Right lobe of liver (tissue), 6 donors: ENCODE data around the gene MACROH2A2. TPM values are rescaled to one million over a fixed set of nuclear protein-coding genes. Genes with fewer than 3 reads are reported as not detected.
A peak's percentile ranks its signal among the peaks of the same experiment; 100 is the strongest.

Experiments used
- ATAC-seq, 4 donors: fragments of 200-7000 bp; cut with Tn5 transposase; one replicate each; pipeline ENCODE4 v1.9.1; 2020; ENCODE audit warnings: mild to moderate bottlenecking in 4 of 4, moderate library complexity in 4 of 4
- DNase-seq, 3 donors: peaks; one replicate each; pipeline ENCODE4 v3.0.0-alpha.2; 2020
- H3K27ac ChIP-seq, 3 donors: fragments of 200-600 bp; one replicate each; pipeline ENCODE4 v1.8.0; 2022
- H3K27me3 ChIP-seq, 2 donors: fragments of 200-600 bp; one replicate each; pipeline ENCODE4 v1.8.0; 2022
- H3K36me3 ChIP-seq, 4 donors: fragments of 200-600 bp; sonication (generic) in 1 of 4; one replicate each; pipeline versions ENCODE4 v1.5.1 to v1.8.0; 2017 to 2022; ENCODE audit warnings: control low read depth in 1 of 4
- H3K4me1 ChIP-seq, 4 donors: fragments of 200-600 bp; sonication (generic) in 1 of 4; one replicate each; pipeline versions ENCODE4 v1.5.1 to v1.8.0; 2017 to 2022; ENCODE audit warnings: control low read depth in 1 of 4
- H3K4me3 ChIP-seq, 3 donors: fragments of 200-600 bp; one replicate each; pipeline ENCODE4 v1.8.0; 2022
- H3K9me3 ChIP-seq, 4 donors: fragments of 200-600 bp; sonication (generic) in 1 of 4; one replicate each; pipeline versions ENCODE4 v1.5.1 to v1.8.0; 2017 to 2022; ENCODE audit warnings: control low read depth in 1 of 4
- POLR2A ChIP-seq: fragments of 450-650 bp; IDR thresholded peaks from one replicate; pipeline ENCODE4 v1.6.1; 2017; ENCODE audit warnings: antibody characterized with exemption, mild to moderate bottlenecking
- WGBS: methylation state at CpG from one replicate; pipeline ENCODE4 v1.1.6; 2018; ENCODE audit warnings: low coverage, low lambda C conversion rate; ENCODE audit not compliant: insufficient coverage; ENCODE audit errors: missing lambda C conversion rate; 5-methylcytosine and 5-hydroxymethylcytosine counted together
- intact Hi-C, 2 donors: fragments of 100-400 bp; cut with DNase I; formaldehyde crosslinking; loops; one replicate each; pipeline versions ENCODE4 v1.11.2 to v1.14.1; 2022
- total RNA-seq, 6 experiments: library from RNA; depleted of rRNA in 2 of 6; stranded (reverse); fragments of >200 nt in 2 of 6; fragmentation: NEBNext Ultra II Directional in 3 of 6; extraction: Animal tissue kit (Norgen Biotek cat#: 25700) in 3 of 6; gene quantifications; one replicate each; pipeline versions ENCODE4 v1.1.0 to v1.2.4, GENCODE V29; 2016 to 2023
- TF ChIP-seq, protein P1 (sequence below), 4 donors: fragments of 200-600 bp in 3 of 4; fragments of 450-650 bp in 1 of 4; IDR thresholded peaks; one replicate each; pipeline versions ENCODE4 v1.5.1 to v1.8.0; 2016 to 2022; ENCODE audit warnings: antibody characterized with exemption in 4 of 4, mild to moderate bottlenecking in 2 of 4
- donor health status: DM: no; HTN: yes; CAD: no.
- donor health status: DM: no; HTN: no; CAD: no.
- donor health status: DM: no; HTN: no; CAD: no.
- donor health status: DM: no; HTN: yes; CAD: no.
- donor health status: DM: no; HTN: yes; CAD: no.

The MACROH2A2 gene
- total RNA-seq, 6 experiments from 2014 or later: 2.0 to 12.1 (median 5.0) TPM

- Histone ChIP-seq H3K4me3 (no peak overlapping the region), H3K36me3 (peaks cover 0 to 4% (median 0%) of the 10 kb centered on the region in 4 donors), H3K27me3 (no peaks in the 10 kb centered on the region), H3K27ac (no peak overlapping the region), H3K9me3 (no peaks in the 10 kb centered on the region), H3K4me1 (peaks cover 0 to 9% (median 3%) of the 10 kb centered on the region in 4 donors)
- WGBS: 68% methylated on average over 6 of the region's 18 CpGs
- TF ChIP-seq, protein P1, sequence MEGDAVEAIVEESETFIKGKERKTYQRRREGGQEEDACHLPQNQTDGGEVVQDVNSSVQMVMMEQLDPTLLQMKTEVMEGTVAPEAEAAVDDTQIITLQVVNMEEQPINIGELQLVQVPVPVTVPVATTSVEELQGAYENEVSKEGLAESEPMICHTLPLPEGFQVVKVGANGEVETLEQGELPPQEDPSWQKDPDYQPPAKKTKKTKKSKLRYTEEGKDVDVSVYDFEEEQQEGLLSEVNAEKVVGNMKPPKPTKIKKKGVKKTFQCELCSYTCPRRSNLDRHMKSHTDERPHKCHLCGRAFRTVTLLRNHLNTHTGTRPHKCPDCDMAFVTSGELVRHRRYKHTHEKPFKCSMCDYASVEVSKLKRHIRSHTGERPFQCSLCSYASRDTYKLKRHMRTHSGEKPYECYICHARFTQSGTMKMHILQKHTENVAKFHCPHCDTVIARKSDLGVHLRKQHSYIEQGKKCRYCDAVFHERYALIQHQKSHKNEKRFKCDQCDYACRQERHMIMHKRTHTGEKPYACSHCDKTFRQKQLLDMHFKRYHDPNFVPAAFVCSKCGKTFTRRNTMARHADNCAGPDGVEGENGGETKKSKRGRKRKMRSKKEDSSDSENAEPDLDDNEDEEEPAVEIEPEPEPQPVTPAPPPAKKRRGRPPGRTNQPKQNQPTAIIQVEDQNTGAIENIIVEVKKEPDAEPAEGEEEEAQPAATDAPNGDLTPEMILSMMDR (IDR thresholded peaks at IDR 0.05): no peak
- no peak for TF ChIP-seq POLR2A
- DNase-seq (no peak), ATAC-seq (no peak)
- intact Hi-C loops: no loop called here
Measured at GRCh38 chr10:70144372-70145110, 91.9 kb downstream of the MACROH2A2 start.

DNA sequence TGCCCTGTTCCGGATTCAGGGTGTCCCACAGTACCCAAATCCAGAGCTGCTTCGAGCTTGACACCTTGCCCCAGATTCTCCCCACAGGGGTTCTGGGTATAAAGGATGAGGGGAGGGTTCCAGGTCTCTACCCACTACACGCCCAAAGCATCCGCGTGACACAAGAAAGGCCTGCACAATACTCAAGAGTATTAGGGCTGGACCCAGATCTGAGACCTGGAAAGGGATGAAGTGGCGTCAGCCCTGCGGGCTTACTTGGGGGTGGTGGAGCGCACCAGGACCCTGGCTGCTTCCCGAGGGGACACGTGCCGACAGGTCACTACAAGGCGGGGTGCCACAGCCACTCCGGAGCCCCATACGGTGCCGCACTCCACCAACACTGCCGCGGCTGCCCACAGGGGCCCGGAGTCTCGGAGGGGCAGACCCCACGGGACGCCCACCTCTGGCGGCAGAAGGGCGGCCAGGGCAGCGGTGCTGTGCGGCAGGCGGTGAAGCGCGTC lies 92.6 kb downstream of the MACROH2A2 start:
- no CpG with 5 or more reads among the region's 28 CpGs for WGBS
- Histone ChIP-seq H3K27me3 (no peaks in the 10 kb centered on the region), H3K9me3 (no peaks in the 10 kb centered on the region), H3K36me3 (peaks cover 0 to 4% (median 1%) of the 10 kb centered on the region in 4 donors), H3K27ac (peak overlapping the region; percentile 68 to 93 (median 88)), H3K4me3 (peak overlapping the region; percentile 77 to 91 (median 89)), H3K4me1 (peaks cover 0 to 9% (median 3%) of the 10 kb centered on the region in 4 donors)
- DNase-seq: peak in 1 of 3 donors; percentile 39
- TF ChIP-seq, protein P1 (IDR thresholded peaks at IDR 0.05): no peak
- TF ChIP-seq POLR2A: no peak
- intact Hi-C loops: no loop called here
- no peak for ATAC-seq

- peak; percentile 60 to 73 (median 65) for ATAC-seq
- peak; percentile 67 to 79 (median 69) for DNase-seq
- intact Hi-C loops: no loop called here
- peak overlapping the region; percentile 77 to 91 (median 89) for H3K4me3 ChIP-seq
- TF ChIP-seq, protein P1 (IDR thresholded peaks at IDR 0.05): peak; percentile 38 to 59 (median 54)
- TF ChIP-seq POLR2A: no peak
- H3K27ac ChIP-seq: peak overlapping the region; percentile 68 to 93 (median 88)
- no peaks in the 10 kb centered on the region for H3K9me3 ChIP-seq
- 5% methylated on average over 14 of the region's 98 CpGs for WGBS
- H3K36me3 ChIP-seq: peaks cover 0 to 9% (median 5%) of the 10 kb centered on the region in 4 donors
- H3K27me3 ChIP-seq: no peaks in the 10 kb centered on the region
- H3K4me1 ChIP-seq: peaks cover 0 to 9% (median 3%) of the 10 kb centered on the region in 4 donors
Measured at GRCh38 chr10:70145666-70146488, 93.2 kb downstream of the MACROH2A2 start.

GRCh38 chr10:70146489-70147258 lies 94.0 kb downstream of the MACROH2A2 start, which contains the start of gene TYSND1:
Gene TYSND1, minus strand, starts transcription at chr10:70146700. Its CDS starts 114 bp downstream, at chr10:70146586.
- H3K27me3 ChIP-seq: no peaks in the 10 kb centered on the region
- peak within 1 kb of the TSS; percentile 68 to 93 (median 88) for H3K27ac ChIP-seq
- peaks cover 0 to 17% (median 7%) of the 10 kb centered on the region in 4 donors for H3K36me3 ChIP-seq
- H3K4me3 ChIP-seq: peak within 1 kb of the TSS; percentile 77 to 91 (median 89)
- peaks cover 0 to 9% (median 3%) of the 10 kb centered on the region in 4 donors for H3K4me1 ChIP-seq
- TF ChIP-seq, protein P1 (IDR thresholded peaks at IDR 0.05): peak; percentile 61 to 72 (median 65)
- TF ChIP-seq POLR2A: peak; percentile 81
- WGBS: under 1% methylated on average over 18 of the region's 39 CpGs
- ATAC-seq (peak; percentile 91 to 96 (median 94)), DNase-seq (peak; percentile 96 to 97 (median 97))
- H3K9me3 ChIP-seq: no peaks in the 10 kb centered on the region
- intact Hi-C loops: no loop called here
